Mucosa of descending colon (tissue), 3 donors: Measurements from ENCODE around the gene CHRD. TPM values are rescaled to one million over a fixed set of nuclear protein-coding genes. Genes with fewer than 3 reads are reported as not detected.

Source experiments
- ATAC-seq: fragments of 200-7000 bp; cut with Tn5 transposase; one replicate; pipeline ENCODE4 v1.9.1; 2020; ENCODE audit warnings: mild to moderate bottlenecking, moderate library complexity
- DNase-seq, 3 donors: peaks; one replicate each; pipeline ENCODE4 v3.0.0-alpha.2; 2020
- H3K36me3 ChIP-seq: fragments of 200-600 bp; one replicate; pipeline ENCODE4 v1.8.0; 2021; ENCODE audit warnings: low read depth, mild to moderate bottlenecking
- H3K4me1 ChIP-seq: fragments of 200-600 bp; one replicate; pipeline ENCODE4 v1.8.0; 2021; ENCODE audit warnings: low read depth, mild to moderate bottlenecking
- H3K4me3 ChIP-seq: fragments of 200-600 bp; one replicate; pipeline ENCODE4 v1.8.0; 2021; ENCODE audit warnings: mild to moderate bottlenecking
- H3K9me3 ChIP-seq: fragments of 200-600 bp; one replicate; pipeline ENCODE4 v1.8.0; 2021; ENCODE audit warnings: mild to moderate bottlenecking
- intact Hi-C, 2 donors: fragments of 100-400 bp; cut with DNase I in 1 of 2; cut with micrococcal nuclease in 1 of 2; formaldehyde crosslinking; loops; one replicate each; pipeline versions ENCODE4 v1.11.0 to v1.11.1; 2022; cut with DNase I, micrococcal nuclease
- total RNA-seq, 3 donors: library from RNA; stranded (reverse); fragmentation: NEBNext Ultra II Directional in 2 of 3; extraction: Animal tissue kit (Norgen Biotek cat#: 25700) in 2 of 3; gene quantifications; one replicate each; pipeline versions ENCODE4 v1.2.1 to v1.2.4, GENCODE V29; 2021 to 2023
- TF ChIP-seq, protein P1 (sequence below): fragments of 200-600 bp; IDR thresholded peaks from one replicate; pipeline ENCODE4 v1.8.0; 2022; ENCODE audit warnings: antibody characterized with exemption, mild to moderate bottlenecking
- donor health status: DM: no; HTN: no; CAD: no; lungs with moderate emphysema.
- donor health status: DM: no; HTN: no; CAD: no.
- donor health status: DM: no; HTN: yes; CAD: no.

CHRD gene
- total RNA-seq, 3 donors from 2014 or later: 1.1 to 8.7 (median 2.8) TPM

DNA sequence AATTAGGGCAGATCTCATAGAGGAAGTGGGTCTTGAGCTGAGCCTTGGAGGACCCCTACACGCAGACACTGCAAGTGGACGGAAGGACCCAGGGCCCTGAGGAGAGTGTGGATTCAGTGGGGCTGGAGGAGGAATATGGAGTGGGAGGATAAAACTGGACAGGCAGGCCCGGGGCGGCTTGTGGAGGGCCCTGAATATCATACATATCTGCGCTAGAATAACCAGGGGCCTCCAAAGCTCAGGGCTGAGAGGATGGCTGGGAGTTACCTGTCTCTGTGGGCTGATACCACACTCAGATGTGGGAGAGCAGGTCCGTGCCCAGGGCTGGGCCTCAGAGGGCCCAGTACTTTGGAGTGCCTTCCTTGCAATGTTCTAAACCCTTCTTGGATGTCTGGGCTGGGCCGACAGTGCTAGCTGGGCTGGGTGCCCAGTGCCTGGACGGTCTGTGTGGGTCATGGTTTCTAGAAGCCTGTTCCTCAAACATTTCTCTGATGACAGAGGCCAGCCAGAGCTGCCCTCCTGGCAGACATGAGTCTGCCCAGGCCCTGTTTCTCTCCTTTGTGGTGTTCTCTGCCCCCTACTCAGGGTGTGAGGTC is 29.6 kb downstream of the CHRD start:
- H3K9me3 ChIP-seq: no peaks in the 10 kb centered on the region
- ATAC-seq: no peak
- intact Hi-C loops: no loop called here
- no peaks in the 10 kb centered on the region for H3K4me1 ChIP-seq
- H3K36me3 ChIP-seq: no peaks in the 10 kb centered on the region
- DNase-seq: peak in 1 of 3 donors; percentile 19
- TF ChIP-seq, protein P1, sequence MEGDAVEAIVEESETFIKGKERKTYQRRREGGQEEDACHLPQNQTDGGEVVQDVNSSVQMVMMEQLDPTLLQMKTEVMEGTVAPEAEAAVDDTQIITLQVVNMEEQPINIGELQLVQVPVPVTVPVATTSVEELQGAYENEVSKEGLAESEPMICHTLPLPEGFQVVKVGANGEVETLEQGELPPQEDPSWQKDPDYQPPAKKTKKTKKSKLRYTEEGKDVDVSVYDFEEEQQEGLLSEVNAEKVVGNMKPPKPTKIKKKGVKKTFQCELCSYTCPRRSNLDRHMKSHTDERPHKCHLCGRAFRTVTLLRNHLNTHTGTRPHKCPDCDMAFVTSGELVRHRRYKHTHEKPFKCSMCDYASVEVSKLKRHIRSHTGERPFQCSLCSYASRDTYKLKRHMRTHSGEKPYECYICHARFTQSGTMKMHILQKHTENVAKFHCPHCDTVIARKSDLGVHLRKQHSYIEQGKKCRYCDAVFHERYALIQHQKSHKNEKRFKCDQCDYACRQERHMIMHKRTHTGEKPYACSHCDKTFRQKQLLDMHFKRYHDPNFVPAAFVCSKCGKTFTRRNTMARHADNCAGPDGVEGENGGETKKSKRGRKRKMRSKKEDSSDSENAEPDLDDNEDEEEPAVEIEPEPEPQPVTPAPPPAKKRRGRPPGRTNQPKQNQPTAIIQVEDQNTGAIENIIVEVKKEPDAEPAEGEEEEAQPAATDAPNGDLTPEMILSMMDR: no peak
- no peak overlapping the region for H3K4me3 ChIP-seq

DNA sequence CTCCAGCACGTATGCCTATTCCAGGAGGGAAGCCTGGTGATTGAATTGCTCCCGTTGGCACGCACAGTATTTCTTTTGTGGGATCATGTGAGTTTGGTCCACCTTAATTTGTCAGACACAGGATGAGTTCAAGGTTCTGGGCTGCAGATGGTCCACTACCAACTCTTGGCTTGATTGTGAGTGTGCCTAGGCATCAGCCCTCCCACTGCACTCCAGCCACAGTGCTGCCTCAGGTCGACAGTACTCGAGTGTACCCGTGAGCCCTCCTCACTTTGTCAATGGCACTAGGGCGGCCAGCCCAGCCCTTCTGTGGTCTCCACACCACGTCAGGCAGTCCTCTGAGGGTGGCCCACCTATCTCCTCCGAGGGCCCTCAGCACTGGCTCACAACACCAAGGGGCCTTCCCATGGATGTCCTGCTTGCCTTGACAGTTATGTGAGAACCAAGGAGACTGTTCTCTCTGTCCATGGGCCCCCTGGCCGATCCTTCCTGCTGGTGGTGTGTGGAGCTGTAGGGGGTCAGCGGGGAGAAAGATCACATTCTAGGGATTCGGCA is 30.2 kb downstream of the CHRD start:
- DNase-seq (peak in 1 of 3 donors; percentile 14), ATAC-seq (no peak)
- Histone ChIP-seq H3K9me3 (no peaks in the 10 kb centered on the region), H3K36me3 (no peaks in the 10 kb centered on the region), H3K4me3 (no peak overlapping the region), H3K4me1 (no peaks in the 10 kb centered on the region)
- intact Hi-C loops: no loop called here
- TF ChIP-seq, protein P1: no peak

DNA sequence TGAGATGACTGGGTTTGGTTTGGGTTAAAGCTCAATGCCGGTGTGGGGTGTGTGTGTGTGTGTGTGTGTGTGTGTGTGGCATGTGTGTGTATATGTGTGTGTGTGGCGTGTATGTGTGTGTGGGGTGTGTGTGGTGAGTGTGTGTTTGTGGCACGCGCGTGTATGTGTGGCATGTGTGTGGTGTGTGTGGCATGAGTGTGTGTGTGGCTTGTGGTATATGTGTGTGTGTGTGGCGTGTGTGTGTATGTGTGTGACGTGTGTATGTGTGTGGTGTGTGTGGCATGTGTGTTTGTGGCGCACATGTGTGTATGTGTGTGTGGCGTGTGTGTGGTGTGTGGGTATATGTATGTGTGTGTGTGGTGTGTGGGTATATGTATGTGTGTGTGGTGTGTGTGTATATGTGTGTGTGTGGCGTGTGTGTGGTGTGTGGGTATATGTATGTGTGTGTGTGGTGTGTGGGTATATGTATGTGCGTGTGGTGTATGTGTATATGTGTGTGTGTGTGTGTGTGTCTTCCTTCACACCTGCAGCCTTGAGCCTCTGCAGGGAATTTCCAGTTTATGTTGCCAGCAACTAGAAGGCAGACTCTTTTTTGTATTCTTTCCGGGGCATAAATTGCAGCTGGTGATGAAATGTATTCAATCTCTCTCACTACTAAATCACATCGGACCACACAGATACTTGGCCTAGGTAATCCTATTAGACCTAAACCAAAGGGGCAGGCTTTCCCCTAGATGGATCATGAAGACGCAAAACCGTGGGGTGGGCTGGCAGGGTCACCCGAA is 34.8 kb downstream of the CHRD start:
- intact Hi-C loops: loop anchor here in 1 of 2 donors (5.0 kb wide), 1 partner anchor 128 kb away; no protein-coding TSS in a partner anchor

DNA sequence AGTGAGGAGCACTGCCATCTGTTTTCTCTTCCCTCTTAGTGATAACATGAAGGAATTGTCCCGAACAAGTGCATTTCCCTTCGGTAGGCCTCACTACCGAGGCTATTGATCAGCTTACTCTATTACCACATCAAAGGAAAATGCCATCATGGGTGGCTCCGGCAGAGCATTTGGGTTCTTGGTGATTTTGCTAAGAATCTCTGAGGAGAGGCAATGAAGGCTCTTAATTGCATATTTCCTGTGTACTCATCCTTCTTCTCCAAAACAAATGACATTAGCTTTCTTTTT is 35.3 kb downstream of the CHRD start:
- Histone ChIP-seq H3K9me3 (no peaks in the 10 kb centered on the region), H3K4me1 (no peaks in the 10 kb centered on the region), H3K36me3 (no peaks in the 10 kb centered on the region), H3K4me3 (no peak overlapping the region)
- DNase-seq (no peak), ATAC-seq (no peak)
- intact Hi-C loops: loop anchor here in 1 of 2 donors (5.0 kb wide), 1 partner anchor 127 kb away; no protein-coding TSS in a partner anchor
- TF ChIP-seq, protein P1: no peak

More for the DNA sequence above, 34.8 kb downstream of the CHRD start:
- Histone ChIP-seq H3K36me3 (no peaks in the 10 kb centered on the region), H3K9me3 (no peaks in the 10 kb centered on the region), H3K4me1 (no peaks in the 10 kb centered on the region), H3K4me3 (no peak overlapping the region)
- no peak for DNase-seq
- TF ChIP-seq, protein P1: no peak
- ATAC-seq: no peak

DNA sequence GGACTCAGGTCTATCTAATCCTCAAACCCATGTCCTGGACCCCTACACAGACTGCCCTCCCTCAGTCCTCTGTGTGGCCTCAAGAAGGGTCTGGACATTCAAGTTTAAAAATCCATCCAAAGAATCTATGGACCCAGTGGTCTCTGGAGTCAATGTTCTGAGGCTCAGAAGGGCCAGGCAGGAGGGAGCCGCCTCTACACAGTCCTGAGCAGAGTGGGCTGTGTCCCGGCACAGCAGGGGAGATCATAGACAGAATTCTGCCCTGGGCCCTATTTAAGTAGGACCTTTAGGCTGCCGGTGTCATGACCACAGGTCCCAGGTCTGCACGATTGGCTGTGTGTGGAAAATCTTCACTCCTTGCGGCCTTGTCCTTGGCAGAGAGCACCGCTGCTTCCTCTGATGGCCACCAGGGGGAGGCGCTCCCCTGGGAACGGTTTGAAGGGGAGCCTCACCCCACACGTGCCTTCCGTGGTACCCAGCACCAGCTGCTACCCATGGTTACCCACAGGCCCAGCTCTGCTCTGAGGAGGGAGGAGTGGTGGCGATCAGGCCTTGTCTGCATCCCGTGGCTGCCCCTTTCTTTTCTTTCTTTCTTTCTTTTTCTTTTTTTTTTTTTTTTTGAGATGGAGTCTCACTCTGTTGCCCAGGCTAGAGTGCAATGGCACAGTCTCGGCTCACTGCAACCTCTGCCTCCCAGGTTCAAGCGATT is 37.9 kb downstream of the CHRD start:
- Histone ChIP-seq H3K9me3 (no peaks in the 10 kb centered on the region), H3K4me1 (no peaks in the 10 kb centered on the region), H3K36me3 (no peaks in the 10 kb centered on the region), H3K4me3 (no peak overlapping the region)
- TF ChIP-seq, protein P1: peak; percentile 81
- DNase-seq: peak; percentile 64 to 82 (median 81)
- peak; percentile 95 for ATAC-seq
- intact Hi-C loops: loop anchor here in 1 of 2 donors (5.0 kb wide), 1 partner anchor 125 kb away; no protein-coding TSS in a partner anchor
